Adrenal gland (tissue), 12 donors: ENCODE data around the gene ISG20. TPM values are rescaled to one million over a fixed set of nuclear protein-coding genes. Genes with fewer than 3 reads are reported as not detected.

Experiments
- DNase-seq, 7 donors: peaks; one replicate each; pipeline ENCODE4 v3.0.0-alpha.2; 2019 to 2020
- H3K27ac ChIP-seq, 5 donors: fragments of 200-600 bp; sonication (generic) in 4 of 5; 1 replicate in 3 of 5; 2 replicates in 2 of 5; pipeline versions ENCODE4 v1.5.1 to v1.8.0; 2016 to 2020; ENCODE audit warnings: mild to moderate bottlenecking in 1 of 5
- H3K27me3 ChIP-seq: fragments of 200-600 bp; 2 replicates; pipeline ENCODE4 v1.8.0; 2021
- H3K36me3 ChIP-seq, 2 donors: fragments of 200-600 bp; replicated peaks in 1 of 2; 1 replicate in 1 of 2; 2 replicates in 1 of 2; pipeline versions ENCODE4 v1.5.1 to v1.8.0; 2018 to 2022
- H3K4me1 ChIP-seq, 2 donors: fragments of 200-600 bp; replicated peaks in 1 of 2; 1 replicate in 1 of 2; 2 replicates in 1 of 2; pipeline versions ENCODE4 v1.5.1 to v1.8.0; 2018 to 2021
- H3K4me3 ChIP-seq, 4 donors: fragments of 200-600 bp; sonication (generic) in 3 of 4; one replicate each; pipeline ENCODE4 v1.5.1; 2016 to 2018
- H3K9me3 ChIP-seq, 3 donors: fragments of 200-600 bp; sonication (generic) in 1 of 3; replicated peaks in 1 of 3; 1 replicate in 2 of 3; 2 replicates in 1 of 3; pipeline versions ENCODE4 v1.5.1 to v1.8.0; 2016 to 2021
- CTCF ChIP-seq, 6 experiments: fragments of 450-650 bp in 4 of 6; fragments of 200-600 bp in 2 of 6; sonication (generic) in 1 of 6; IDR thresholded peaks; 1 replicate in 5 of 6; 2 replicates in 1 of 6; pipeline versions ENCODE4 v1.5.1 to v1.8.0; 2016 to 2021; ENCODE audit warnings: antibody characterized with exemption in 6 of 6, mild to moderate bottlenecking in 2 of 6, moderate library complexity in 1 of 6
- POLR2A ChIP-seq, 2 donors: fragments of 450-650 bp; IDR thresholded peaks; one replicate each; pipeline ENCODE4 v1.6.1; 2017; ENCODE audit warnings: antibody characterized with exemption in 2 of 2, mild to moderate bottlenecking in 2 of 2, moderate library complexity in 1 of 2
- WGBS, 4 donors: extraction: QIAGEN DNeasy Blood & Tissue Kit in 2 of 4; methylation state at CpG; one replicate each; pipeline versions ENCODE4 v1.1.5 to v1.1.7; 2013 to 2017; 5-methylcytosine and 5-hydroxymethylcytosine counted together
- intact Hi-C, 2 donors: fragments of 100-400 bp; cut with DNase I; formaldehyde crosslinking; loops; one replicate each; pipeline versions ENCODE4 v1.14.1 to v1.15.0; 2022 to 2023
- polyA plus RNA-seq, 3 donors: library from polyadenylated mRNA; stranded (reverse); fragments of 200-250 nt in 2 of 3; fragments of 350-450 nt in 1 of 3; fragmentation: Illumina TruSeq in 1 of 3; extraction: RNeasy Lipid Tissue Mini Kit (QIAGEN cat#74804) in 1 of 3; gene quantifications; one replicate each; pipeline ENCODE4 v1.2.3, GENCODE V29; 2013 to 2014
- total RNA-seq, 9 donors: library from RNA; depleted of rRNA in 4 of 9; stranded (reverse); fragments of >200 nt in 4 of 9; fragments of 120-200 nt in 1 of 9; fragmentation: NEBNext Ultra II Directional in 1 of 9; extraction: Animal tissue kit (Norgen Biotek cat#: 25700) in 1 of 9; gene quantifications; one replicate each; pipeline versions ENCODE4 v1.1.0 to v1.2.4, GENCODE V29; 2013 to 2023
- donor health status: healthy with polysubstance abuse.
- donor health status: Bipolar disorder and iron deficiency.
- donor health status: DM: yes; HTN: yes; CAD: no.
- donor health status: DM: no; HTN: no; CAD: no.
- donor health status: DM: no; HTN: no; CAD: no.
- donor health status: DM: yes; HTN: yes; CAD: no.

Gene ISG20
- total and polyA plus RNA-seq, 12 donors = 1.6 to 13.6 (median 8.0) TPM

- 76 to 87% (median 84%) methylated on average over 11 of the region's 11 CpGs for WGBS, 4 donors
- DNase-seq = peak in 3 of 7 donors; percentile 8 to 48 (median 28)
- intact Hi-C loops = no loop called here
- Histone ChIP-seq H3K36me3 (no peaks in the 10 kb centered on the region), H3K4me1 (peaks cover 0 to 5% of the 10 kb centered on the region in 2 donors), H3K4me3 (no peak overlapping the region), H3K27ac (no peak overlapping the region), H3K9me3 (no peaks in the 10 kb centered on the region), H3K27me3 (no peaks in the 10 kb centered on the region)
- TF ChIP-seq POLR2A (IDR thresholded peaks at IDR 0.05) (no peak), CTCF (IDR thresholded peaks at IDR 0.05) (no peak)
Observed at GRCh38 chr15:88647351-88648105, 8.7 kb downstream of the ISG20 start.

GRCh38 chr15:88648357-88649214 lies 9.8 kb downstream of the ISG20 start:
- no peak overlapping the region for H3K4me3 ChIP-seq
- H3K36me3 ChIP-seq = no peaks in the 10 kb centered on the region
- WGBS, 4 donors = 71 to 76% (median 75%) methylated on average over 4 to 12 of the region's 12 CpGs
- peak in 6 of 7 donors; percentile 50 to 70 (median 62) for DNase-seq
- H3K4me1 ChIP-seq = peaks cover 0 to 5% of the 10 kb centered on the region in 2 donors
- no peaks in the 10 kb centered on the region for H3K9me3 ChIP-seq
- H3K27ac ChIP-seq = peak overlapping the region in 1 of 5 donors; percentile 50
- TF ChIP-seq CTCF (IDR thresholded peaks at IDR 0.05) = no peak
- TF ChIP-seq POLR2A (IDR thresholded peaks at IDR 0.05) = no peak
- H3K27me3 ChIP-seq = no peaks in the 10 kb centered on the region
- intact Hi-C loops = no loop called here

GRCh38 chr15:88649286-88649733 lies 10.5 kb downstream of the ISG20 start:
- Histone ChIP-seq H3K4me3 (no peak overlapping the region), H3K27me3 (no peaks in the 10 kb centered on the region), H3K4me1 (peaks cover 0 to 5% of the 10 kb centered on the region in 2 donors), H3K27ac (peak overlapping the region in 2 of 5 donors; percentile 50 to 61), H3K36me3 (no peaks in the 10 kb centered on the region), H3K9me3 (no peaks in the 10 kb centered on the region)
- DNase-seq = peak in 4 of 7 donors; percentile 37 to 78 (median 42)
- WGBS, 4 donors = 58 to 69% (median 60%) methylated on average over 10 to 12 of the region's 12 CpGs
- intact Hi-C loops = no loop called here
- no peak for TF ChIP-seq POLR2A (IDR thresholded peaks at IDR 0.05)
- no peak for TF ChIP-seq CTCF (IDR thresholded peaks at IDR 0.05)
